Measurements from ENCODE around the gene ECI1. TPM values are rescaled to one million over a fixed set of nuclear protein-coding genes. Genes with fewer than 3 reads are reported as not detected.
A peak's percentile ranks its signal among the peaks of the same experiment; 100 is the strongest.

ECI1 gene
- total and polyA plus RNA-seq, 2 experiments from 2014 or later: 71.4 to 156 TPM

GRCh38 chr16:2208308-2208707 is 43.1 kb downstream of the ECI1 start:
- H3K27me3 ChIP-seq: no peaks in the 10 kb centered on the region
- H3K9me3 ChIP-seq (ENCODE audit: low read depth): no peaks in the 10 kb centered on the region
- TF ChIP-seq EZH2phosphoT487 (IDR thresholded peaks at IDR 0.05; ENCODE audit: low read depth, severe bottlenecking, unreplicated experiment) (no peak), EZH2 (IDR thresholded peaks at IDR 0.05; ENCODE audit: borderline replicate concordance) (no peak)
- H3K79me2 ChIP-seq: peaks cover 23% of the 10 kb centered on the region
- H2AFZ ChIP-seq: no peak overlapping the region
- 85% methylated on average over 7 of the region's 23 CpGs for WGBS (ENCODE audit: low lambda C conversion rate, missing lambda C conversion rate)
- no peaks in the 10 kb centered on the region for H3K36me3 ChIP-seq (replicated peaks; ENCODE audit: insufficient read depth, low read depth)
- peaks cover 15% of the 10 kb centered on the region for H3K4me1 ChIP-seq (ENCODE audit: insufficient read depth)
- H3K4me3 ChIP-seq: no peak overlapping the region
- no peak overlapping the region for H3K27ac ChIP-seq
- no peaks in the 10 kb centered on the region for H3K9me2 ChIP-seq (replicated peaks; ENCODE audit: insufficient read depth)
- no peak overlapping the region for H3K4me2 ChIP-seq
- peaks cover 6% of the 10 kb centered on the region for H4K20me1 ChIP-seq (ENCODE audit: insufficient read depth, poor library complexity, severe bottlenecking)
- no peak for DNase-seq (ENCODE audit: low spot score)

DNA sequence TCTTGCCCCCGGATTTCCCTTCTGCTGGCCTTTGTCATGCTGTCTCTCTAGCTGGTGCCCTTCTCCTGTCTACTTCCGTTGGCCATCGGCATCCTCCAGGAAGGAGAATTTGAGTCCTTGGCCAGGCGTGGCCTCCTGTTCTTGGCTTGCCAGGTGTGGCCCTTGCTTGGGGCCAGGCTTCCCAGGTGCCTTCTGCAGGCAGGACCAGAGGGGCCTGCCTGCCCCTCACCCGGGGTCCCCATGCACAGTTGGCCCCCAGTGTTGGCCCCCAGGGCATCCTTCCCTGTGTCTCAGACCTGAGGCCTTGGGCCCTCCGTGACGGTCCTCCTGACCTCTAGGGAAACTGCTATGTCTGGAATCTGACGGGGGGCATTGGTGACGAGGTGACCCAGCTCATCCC is 43.5 kb downstream of the ECI1 start:
- H3K9me3 ChIP-seq (ENCODE audit: low read depth): no peaks in the 10 kb centered on the region
- no peak overlapping the region for H3K4me2 ChIP-seq
- no peak overlapping the region for H2AFZ ChIP-seq
- no peaks in the 10 kb centered on the region for H3K9me2 ChIP-seq (replicated peaks; ENCODE audit: insufficient read depth)
- no peak overlapping the region for H3K4me3 ChIP-seq
- WGBS (ENCODE audit: low lambda C conversion rate, missing lambda C conversion rate): 94% methylated on average over 9 of the region's 9 CpGs
- H4K20me1 ChIP-seq (ENCODE audit: insufficient read depth, poor library complexity, severe bottlenecking): peaks cover 2% of the 10 kb centered on the region
- peaks cover 18% of the 10 kb centered on the region for H3K79me2 ChIP-seq
- H3K36me3 ChIP-seq (replicated peaks; ENCODE audit: insufficient read depth, low read depth): no peaks in the 10 kb centered on the region
- H3K4me1 ChIP-seq (ENCODE audit: insufficient read depth): peaks cover 11% of the 10 kb centered on the region
- TF ChIP-seq EZH2phosphoT487 (IDR thresholded peaks at IDR 0.05; ENCODE audit: low read depth, severe bottlenecking, unreplicated experiment): no peak
- TF ChIP-seq CTCF (IDR thresholded peaks at IDR 0.05; ENCODE audit: poor library complexity): no peak
- TF ChIP-seq EZH2 (IDR thresholded peaks at IDR 0.05; ENCODE audit: borderline replicate concordance): no peak
- H3K27me3 ChIP-seq: no peaks in the 10 kb centered on the region
- H3K27ac ChIP-seq: no peak overlapping the region
- DNase-seq (ENCODE audit: low spot score): no peak

DNA sequence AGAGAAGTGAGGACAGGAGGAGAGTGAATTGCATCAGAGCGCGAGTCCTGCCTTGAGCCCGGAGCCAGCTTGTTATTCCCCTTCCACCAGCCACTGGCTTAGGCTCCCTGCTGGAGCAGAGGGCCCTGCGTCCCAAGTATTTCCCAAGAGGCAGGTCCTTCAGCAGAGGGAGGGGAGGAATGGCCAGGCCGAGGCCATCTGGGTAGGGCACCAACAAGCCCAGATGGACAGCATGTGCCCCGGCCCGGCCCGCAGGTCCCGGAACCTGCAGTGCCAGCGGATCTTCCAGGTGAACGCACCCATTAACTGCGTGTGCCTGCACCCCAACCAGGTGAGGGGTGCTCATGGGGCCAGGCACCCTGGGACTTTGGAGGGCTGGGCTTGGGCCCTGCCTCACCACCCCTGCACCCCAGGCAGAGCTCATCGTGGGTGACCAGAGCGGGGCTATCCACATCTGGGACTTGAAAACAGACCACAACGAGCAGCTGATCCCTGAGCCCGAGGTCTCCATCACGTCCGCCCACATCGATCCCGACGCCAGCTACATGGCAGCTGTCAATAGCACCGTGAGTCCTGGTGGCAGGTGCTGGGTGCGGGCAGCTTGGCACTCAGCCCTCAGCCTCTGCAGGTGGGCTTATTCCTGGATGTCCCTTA is 44.5 kb downstream of the ECI1 start:
- Histone ChIP-seq H3K4me1 (ENCODE audit: insufficient read depth) (peaks cover 8% of the 10 kb centered on the region), H3K4me2 (peak overlapping the region; percentile 97), H3K27me3 (no peaks in the 10 kb centered on the region), H3K4me3 (no peak overlapping the region), H3K36me3 (replicated peaks; ENCODE audit: insufficient read depth, low read depth) (no peaks in the 10 kb centered on the region), H3K9me3 (ENCODE audit: low read depth) (no peaks in the 10 kb centered on the region), H3K79me2 (peaks cover 12% of the 10 kb centered on the region), H3K27ac (no peak overlapping the region), H4K20me1 (ENCODE audit: insufficient read depth, poor library complexity, severe bottlenecking) (no peaks in the 10 kb centered on the region), H3K9me2 (replicated peaks; ENCODE audit: insufficient read depth) (no peaks in the 10 kb centered on the region), H2AFZ (no peak overlapping the region)
- no peak for TF ChIP-seq EZH2 (IDR thresholded peaks at IDR 0.05; ENCODE audit: borderline replicate concordance)
- no peak for TF ChIP-seq EZH2phosphoT487 (IDR thresholded peaks at IDR 0.05; ENCODE audit: low read depth, severe bottlenecking, unreplicated experiment)
- TF ChIP-seq CTCF (IDR thresholded peaks at IDR 0.05; ENCODE audit: poor library complexity): no peak
- 97% methylated on average over 20 of the region's 23 CpGs for WGBS (ENCODE audit: low lambda C conversion rate, missing lambda C conversion rate)
- no peak for DNase-seq (ENCODE audit: low spot score)

DNA sequence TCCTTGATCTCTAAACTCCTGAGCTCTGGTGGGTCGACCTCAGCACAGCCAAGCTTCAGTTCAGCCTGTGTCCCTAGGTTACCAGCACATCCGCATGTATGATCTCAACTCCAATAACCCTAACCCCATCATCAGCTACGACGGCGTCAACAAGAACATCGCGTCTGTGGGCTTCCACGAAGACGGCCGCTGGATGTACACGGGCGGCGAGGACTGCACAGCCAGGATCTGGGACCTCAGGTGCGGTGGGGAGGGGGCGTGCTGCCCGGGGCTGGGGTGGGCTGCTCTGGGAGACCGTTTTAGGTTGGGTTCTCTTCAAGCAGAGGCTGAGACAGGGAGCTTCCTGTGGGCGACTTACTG is 45.0 kb downstream of the ECI1 start:
- H3K27me3 ChIP-seq: no peaks in the 10 kb centered on the region
- 92% methylated on average over 14 of the region's 18 CpGs for WGBS (ENCODE audit: low lambda C conversion rate, missing lambda C conversion rate)
- DNase-seq (ENCODE audit: low spot score): no peak
- H3K79me2 ChIP-seq: peaks cover 12% of the 10 kb centered on the region
- peaks cover 8% of the 10 kb centered on the region for H3K4me1 ChIP-seq (ENCODE audit: insufficient read depth)
- H3K36me3 ChIP-seq (replicated peaks; ENCODE audit: insufficient read depth, low read depth): no peaks in the 10 kb centered on the region
- H3K9me3 ChIP-seq (ENCODE audit: low read depth): no peaks in the 10 kb centered on the region
- peak overlapping the region; percentile 99 for H3K27ac ChIP-seq
- no peak overlapping the region for H2AFZ ChIP-seq
- H3K9me2 ChIP-seq (replicated peaks; ENCODE audit: insufficient read depth): no peaks in the 10 kb centered on the region
- peak overlapping the region; percentile 97 for H3K4me2 ChIP-seq
- H3K4me3 ChIP-seq: peak overlapping the region; percentile 97
- H4K20me1 ChIP-seq (ENCODE audit: insufficient read depth, poor library complexity, severe bottlenecking): no peaks in the 10 kb centered on the region
- TF ChIP-seq CTCF (IDR thresholded peaks at IDR 0.05; ENCODE audit: poor library complexity) (no peak), EZH2phosphoT487 (IDR thresholded peaks at IDR 0.05; ENCODE audit: low read depth, severe bottlenecking, unreplicated experiment) (no peak), EZH2 (IDR thresholded peaks at IDR 0.05; ENCODE audit: borderline replicate concordance) (no peak)

Measured in hepatocyte (in vitro differentiated cells).